Measurements from ENCODE around the gene CYP46A1. TPM values are rescaled to one million over a fixed set of nuclear protein-coding genes. Genes with fewer than 3 reads are reported as not detected.

The CYP46A1 gene
- total and polyA plus RNA-seq, 10 donors: 0.11 to 0.85 (median 0.32) TPM

GRCh38 chr14:99682809-99683618, 1.1 kb upstream of the CYP46A1 start:
- peak overlapping the region; percentile 60 to 94 (median 84) for H3K4me3 ChIP-seq
- peaks cover 0 to 29% (median 0%) of the 10 kb centered on the region in 7 donors for H3K27me3 ChIP-seq (replicated peaks in 1 of 7)
- peak overlapping the region; percentile 70 to 88 (median 80) for H3K27ac ChIP-seq
- DNase-seq: peak; percentile 94
- no peak for TF ChIP-seq POLR2A (IDR thresholded peaks at IDR 0.05)
- peak; percentile 70 to 95 (median 91) for TF ChIP-seq CTCF (IDR thresholded peaks at IDR 0.05 in 8 of 11, conservative IDR thresholded peaks at IDR 0.05 in 3 of 11)
- TF ChIP-seq POLR2AphosphoS5 (IDR thresholded peaks at IDR 0.05): peak in 2 of 3 donors; percentile 47 to 67
- H3K4me1 ChIP-seq: peaks cover 4 to 27% (median 18%) of the 10 kb centered on the region in 6 donors
- no peaks in the 10 kb centered on the region for H3K36me3 ChIP-seq
- peaks cover 0 to 12% (median 9%) of the 10 kb centered on the region in 8 donors for H3K9me3 ChIP-seq
- 1% methylated on average over 32 to 42 of the region's 42 CpGs for WGBS, 5 donors
- intact Hi-C loops (cut with DNase I; ENCODE audit: low total_unique reads): loop anchor here (2.0 kb wide), 1 partner anchor 202 kb away; no protein-coding TSS in a partner anchor

GRCh38 chr14:99684410-99684934, 374 bp downstream of the CYP46A1 start:
- WGBS, 5 donors: 5 to 11% (median 6%) methylated on average over 23 to 45 of the region's 45 CpGs

GRCh38 chr14:99685151-99685591, 1.1 kb downstream of the CYP46A1 start:
- Histone ChIP-seq H3K9me3 (no peaks in the 10 kb centered on the region), H3K4me3 (no peak overlapping the region), H3K27ac (no peak overlapping the region), H3K4me1 (peaks cover 4 to 33% (median 18%) of the 10 kb centered on the region in 6 donors), H3K36me3 (no peaks in the 10 kb centered on the region), H3K27me3 (replicated peaks in 1 of 7) (peaks cover 0 to 51% (median 3%) of the 10 kb centered on the region in 7 donors)
- WGBS, 5 donors: 59 to 66% (median 65%) methylated on average over 10 to 11 of the region's 11 CpGs
- intact Hi-C loops (cut with DNase I; ENCODE audit: low total_unique reads): no loop called here
- no peak for DNase-seq
- TF ChIP-seq CTCF (IDR thresholded peaks at IDR 0.05 in 8 of 11, conservative IDR thresholded peaks at IDR 0.05 in 3 of 11) (no peak), POLR2A (IDR thresholded peaks at IDR 0.05) (no peak), POLR2AphosphoS5 (IDR thresholded peaks at IDR 0.05) (no peak)

More at GRCh38 chr14:99684410-99684934, 374 bp downstream of the CYP46A1 start:
- H3K4me1 ChIP-seq: peaks cover 4 to 33% (median 18%) of the 10 kb centered on the region in 6 donors
- peaks cover 0 to 44% (median 0%) of the 10 kb centered on the region in 7 donors for H3K27me3 ChIP-seq (replicated peaks in 1 of 7)
- intact Hi-C loops (cut with DNase I; ENCODE audit: low total_unique reads): no loop called here
- TF ChIP-seq POLR2A (IDR thresholded peaks at IDR 0.05) (no peak), POLR2AphosphoS5 (IDR thresholded peaks at IDR 0.05) (no peak), CTCF (IDR thresholded peaks at IDR 0.05 in 8 of 11, conservative IDR thresholded peaks at IDR 0.05 in 3 of 11) (no peak)
- no peak for DNase-seq
- no peaks in the 10 kb centered on the region for H3K9me3 ChIP-seq
- no peaks in the 10 kb centered on the region for H3K36me3 ChIP-seq
- peak overlapping the region in 3 of 8 donors; percentile 48 to 57 (median 54) for H3K27ac ChIP-seq
- H3K4me3 ChIP-seq: peak overlapping the region; percentile 49 to 88 (median 72)

- no peak for DNase-seq
- H3K27me3 ChIP-seq (replicated peaks in 1 of 7): peaks cover 0 to 53% (median 3%) of the 10 kb centered on the region in 7 donors
- TF ChIP-seq POLR2AphosphoS5 (IDR thresholded peaks at IDR 0.05) (no peak), POLR2A (IDR thresholded peaks at IDR 0.05) (no peak), CTCF (IDR thresholded peaks at IDR 0.05 in 8 of 11, conservative IDR thresholded peaks at IDR 0.05 in 3 of 11) (no peak)
- intact Hi-C loops (cut with DNase I; ENCODE audit: low total_unique reads): no loop called here
- 67 to 83% (median 75%) methylated on average over 1 of the region's 1 CpG for WGBS, 5 donors
- no peak overlapping the region for H3K27ac ChIP-seq
- H3K36me3 ChIP-seq: no peaks in the 10 kb centered on the region
- peaks cover 4 to 33% (median 18%) of the 10 kb centered on the region in 6 donors for H3K4me1 ChIP-seq
- H3K9me3 ChIP-seq: no peaks in the 10 kb centered on the region
- H3K4me3 ChIP-seq: no peak overlapping the region
Observed at GRCh38 chr14:99685596-99685995, 1.5 kb downstream of the CYP46A1 start.
